ENCODE results near the gene RAB17.
A peak's percentile ranks its signal among the peaks of the same experiment; 100 is the strongest.
"Not testable (repeated sequence)": the region's sequence is repeated elsewhere in the genome, so short reads cannot be mapped to it uniquely, and the experiment has no call there.

RAB17 gene

GRCh38 chr2:237623428-237624403, 33.2 kb upstream of the RAB17 start:
- DNase-seq, result no peak

GRCh38 chr2:237618449-237618848, 27.9 kb upstream of the RAB17 start:
- no peak for DNase-seq

DNA sequence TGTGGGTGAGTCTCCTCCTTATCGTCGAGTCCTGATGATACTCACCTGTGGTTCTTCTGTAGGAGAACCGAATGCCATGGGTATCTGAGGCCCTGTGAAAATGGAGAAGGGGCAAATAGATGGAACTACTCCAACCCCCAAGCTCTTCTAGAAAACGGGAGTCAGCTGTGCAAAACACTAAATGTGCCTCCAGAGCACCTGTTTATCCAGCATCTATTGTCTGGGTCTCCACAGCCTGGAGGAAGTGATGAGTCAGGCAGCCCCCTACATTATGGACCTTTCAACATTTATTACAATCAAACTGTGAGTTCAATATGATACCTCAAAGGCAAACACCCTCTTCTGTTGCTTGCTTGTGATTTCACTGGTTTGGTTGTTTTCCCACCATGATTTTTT, 27.1 kb upstream of the RAB17 start:
- no peak for DNase-seq

DNA sequence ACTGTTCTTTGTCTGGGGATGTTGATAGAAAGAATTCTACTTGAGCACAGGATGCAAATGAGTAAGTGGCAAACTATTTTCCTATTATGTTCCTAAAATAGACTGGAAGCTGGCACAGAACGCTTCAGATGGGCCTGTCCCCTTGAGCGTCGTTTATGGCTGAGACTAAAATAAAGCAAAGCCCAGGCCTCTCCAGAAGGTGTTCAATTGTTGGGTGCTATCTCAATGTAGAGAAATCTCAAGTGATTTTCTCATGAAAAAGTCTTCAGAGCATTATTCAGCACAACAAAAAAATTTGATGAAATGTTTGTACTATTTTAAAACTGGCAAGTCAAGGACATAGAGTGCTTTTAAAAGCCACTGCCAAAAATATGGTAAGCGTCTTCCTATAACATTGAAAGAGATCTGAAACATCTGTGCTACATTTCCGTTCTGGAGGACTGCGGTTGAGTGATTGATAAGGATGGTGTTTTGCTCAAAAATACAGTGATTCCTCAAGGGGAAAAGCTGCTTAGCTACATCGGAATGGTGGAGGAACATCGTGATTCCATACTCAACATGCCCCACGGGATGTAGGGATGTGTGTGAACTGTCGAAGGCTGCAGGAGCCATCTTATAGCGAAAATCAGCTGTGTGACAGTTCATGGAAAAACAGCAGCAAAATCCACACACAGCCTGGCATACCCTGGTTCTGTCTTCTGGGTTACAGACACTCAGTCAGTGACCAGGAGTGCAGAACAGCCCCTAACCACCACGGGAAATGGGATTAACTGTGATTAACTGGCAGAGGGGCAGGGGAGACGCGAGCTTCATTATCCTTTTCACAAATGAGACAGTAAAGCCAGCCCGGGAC, 26.4 kb upstream of the RAB17 start:
- no peak for DNase-seq

- DNase-seq, result no peak
Observed at GRCh38 chr2:237616373-237616733, 25.8 kb upstream of the RAB17 start.

DNA sequence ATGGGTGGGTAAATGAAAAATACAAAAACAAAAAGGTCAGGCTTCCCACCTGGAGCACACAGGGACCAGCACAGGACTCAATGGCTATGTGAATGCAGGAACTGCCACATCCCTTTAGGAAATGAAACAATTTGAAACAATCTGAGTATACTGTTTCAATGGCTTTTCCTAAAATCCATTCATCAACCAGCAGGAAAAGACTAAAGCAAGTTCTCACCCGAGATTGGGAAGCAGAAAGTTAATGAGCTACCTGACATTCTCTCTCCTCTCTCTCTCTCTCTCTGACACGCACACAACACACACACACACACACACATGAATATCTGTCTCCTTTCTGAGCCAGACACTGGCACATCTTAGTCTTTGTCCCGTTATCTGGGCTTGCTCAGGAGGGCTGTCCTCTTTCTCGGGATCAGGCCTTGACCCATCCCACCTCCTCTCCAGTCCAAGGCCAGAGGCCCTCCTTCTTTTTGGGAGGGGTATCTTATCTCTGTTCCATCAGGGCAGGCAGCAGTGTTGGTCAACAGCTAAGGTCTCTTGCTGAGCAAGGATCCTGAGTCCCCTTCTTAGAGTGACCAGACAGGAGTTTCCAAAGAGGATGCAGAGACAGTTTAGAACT, 25.2 kb upstream of the RAB17 start:
- no peak for DNase-seq

GRCh38 chr2:237614151-237614720, 23.7 kb upstream of the RAB17 start:
- DNase-seq, result no peak

GRCh38 chr2:237613679-237614078, 23.1 kb upstream of the RAB17 start:
- no peak for DNase-seq

- no peak for DNase-seq
Observed at GRCh38 chr2:237612527-237613357, 22.2 kb upstream of the RAB17 start.

DNA sequence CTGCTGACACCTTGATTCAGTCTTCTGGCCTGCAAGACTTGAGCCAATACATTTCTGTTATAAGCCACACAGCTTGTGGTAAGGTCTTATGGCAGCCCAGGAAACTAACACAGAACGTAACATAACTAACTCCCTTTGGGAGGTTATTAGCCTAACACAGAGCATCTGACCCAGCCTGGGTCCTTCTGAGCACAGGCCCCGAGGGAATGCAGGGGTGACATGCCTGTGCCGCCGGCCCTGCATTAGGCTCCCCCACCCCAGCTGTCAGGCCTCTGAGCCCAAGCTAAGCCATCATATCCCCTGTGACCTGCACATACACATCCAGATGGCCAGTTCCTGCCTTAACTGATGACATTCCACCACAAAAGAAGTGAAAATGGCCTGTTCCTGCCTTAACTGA, 16.0 kb upstream of the RAB17 start:
- not testable (repeated sequence) for DNase-seq

DNA sequence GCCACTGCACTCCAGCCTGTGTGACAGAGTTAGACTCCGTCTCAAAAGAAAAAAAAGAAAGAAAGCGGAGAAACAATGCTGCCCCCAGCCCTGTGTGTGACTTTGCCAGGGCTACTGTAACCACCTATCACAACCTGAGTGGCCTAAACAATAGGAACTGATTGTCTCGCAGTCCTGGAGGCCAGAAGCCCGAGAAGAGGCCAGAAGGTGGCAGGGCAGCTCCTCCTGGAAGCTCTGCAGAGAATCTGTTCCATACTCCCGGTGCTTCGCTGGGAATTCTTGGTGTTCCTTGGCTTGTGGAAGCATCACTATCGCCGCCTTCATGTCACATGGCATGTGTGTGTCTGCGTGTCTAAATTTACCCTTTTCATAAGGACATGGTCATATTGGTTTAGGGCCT, 14.4 kb upstream of the RAB17 start:
- DNase-seq, result no peak

- no peak for DNase-seq
Observed at GRCh38 chr2:237604391-237604790, 13.9 kb upstream of the RAB17 start.

DNA sequence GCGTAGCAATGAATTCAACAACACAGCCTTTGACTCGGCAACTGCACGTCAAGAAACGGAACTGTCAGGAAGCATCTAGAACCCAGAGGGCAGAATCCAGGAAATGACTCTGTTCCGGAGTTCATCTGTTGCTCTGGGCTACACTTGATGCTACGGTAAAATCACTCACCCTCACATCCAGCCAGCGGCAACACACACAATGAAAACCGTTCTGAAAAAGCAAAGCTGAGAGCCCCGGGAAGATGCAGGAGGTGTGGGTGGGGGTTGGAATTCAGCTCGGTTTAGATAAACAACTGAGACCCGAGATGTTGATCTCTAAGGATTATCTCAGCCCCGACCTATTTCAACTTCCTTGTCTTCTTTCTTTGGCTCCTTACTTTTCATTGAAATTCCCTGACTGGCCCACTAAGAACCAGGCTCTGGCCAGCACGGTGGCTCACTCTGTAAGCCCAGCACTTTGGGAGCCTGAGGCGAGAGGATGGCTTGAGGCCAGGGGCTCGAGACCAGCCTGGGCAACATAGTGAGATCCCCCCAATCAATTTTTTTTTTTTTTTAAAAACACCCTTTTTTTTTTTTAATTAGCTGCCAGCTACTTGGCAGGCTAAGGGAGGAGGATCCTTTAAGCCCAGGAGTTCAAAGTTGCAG, 13.3 kb upstream of the RAB17 start:
- peak; percentile 48 for DNase-seq

DNA sequence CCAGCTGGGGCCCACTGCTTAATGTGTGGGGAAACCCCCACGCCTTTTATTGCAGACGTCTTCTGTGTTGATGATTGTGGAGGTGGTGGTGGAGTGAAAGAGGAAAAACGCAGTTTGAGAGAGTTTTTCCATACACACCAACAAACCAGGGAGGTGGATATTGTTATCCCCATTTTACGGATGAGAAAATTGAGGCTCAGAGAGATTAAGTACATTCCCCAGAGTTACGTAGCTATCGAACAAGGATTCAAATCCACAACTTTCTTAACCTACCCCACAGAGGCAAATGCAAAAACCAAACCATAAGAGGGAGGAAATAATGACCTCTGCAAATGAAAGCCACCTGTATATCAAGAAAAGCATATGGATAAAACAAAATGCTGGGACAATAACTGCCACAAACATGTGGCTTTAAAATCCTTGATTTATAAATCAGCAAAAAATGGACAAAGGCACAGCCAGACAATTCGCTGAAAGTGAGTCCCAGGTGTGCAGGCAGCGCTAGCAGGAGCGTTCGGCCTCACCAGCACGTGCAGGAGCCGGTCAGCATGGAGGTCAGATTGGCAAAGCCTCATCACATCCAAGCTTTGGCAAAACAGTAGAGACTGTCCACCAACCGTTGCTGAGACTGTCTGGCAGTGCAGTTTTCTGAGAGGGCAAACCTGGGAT, 12.6 kb upstream of the RAB17 start:
- no peak for DNase-seq

DNA sequence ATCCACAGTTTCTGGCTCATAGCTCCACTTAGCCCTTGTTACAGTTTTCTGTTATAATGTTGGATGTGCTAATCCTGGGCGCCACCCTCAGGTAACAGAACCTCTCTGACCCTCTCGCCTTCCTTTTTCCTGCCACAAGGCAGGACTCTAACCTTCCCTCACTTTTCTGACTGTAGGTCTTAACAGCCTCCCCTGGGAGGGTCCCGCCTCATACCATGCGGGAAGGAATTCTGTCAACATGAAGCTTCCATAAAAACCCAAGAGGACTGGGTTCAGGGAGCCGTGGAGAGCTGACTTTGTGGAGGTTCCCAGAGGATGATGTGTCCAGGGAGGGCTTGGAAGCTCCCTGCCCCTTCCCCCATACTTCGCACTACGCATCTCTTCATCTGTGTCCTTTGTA, 11.9 kb upstream of the RAB17 start:
- DNase-seq, result no peak

DNA sequence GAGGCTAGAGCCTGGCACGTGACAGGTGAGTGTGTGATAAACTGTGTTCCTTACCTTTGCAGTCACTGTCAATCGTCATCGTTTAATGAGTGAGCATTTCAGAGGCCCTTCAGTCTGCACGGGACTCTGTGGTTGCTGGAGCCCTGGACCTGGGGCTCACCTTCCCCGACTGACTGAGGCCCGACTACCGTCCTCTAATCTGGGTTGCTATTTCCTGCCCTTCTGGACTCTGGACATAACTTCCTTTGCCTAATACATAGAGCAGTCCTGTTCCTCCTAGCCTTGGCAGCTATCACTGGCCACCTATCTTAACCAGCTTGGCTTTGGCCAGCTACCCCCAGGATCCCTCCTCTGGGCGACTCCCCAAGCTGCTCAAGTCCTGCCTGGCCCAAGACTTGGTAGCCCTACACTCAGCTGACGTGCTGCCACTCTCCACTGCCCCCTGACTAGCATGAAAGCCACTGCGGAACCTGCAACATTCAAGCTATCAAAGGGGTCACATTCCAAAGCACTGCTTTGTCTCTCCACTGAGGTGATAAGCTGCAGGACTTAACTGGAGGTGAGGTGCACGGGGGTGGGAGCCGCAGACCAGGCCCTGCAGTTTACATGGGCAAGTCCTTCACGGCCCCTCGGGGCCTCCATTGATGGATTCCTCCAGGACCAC, 11.1 kb upstream of the RAB17 start:
- DNase-seq, result no peak

DNA sequence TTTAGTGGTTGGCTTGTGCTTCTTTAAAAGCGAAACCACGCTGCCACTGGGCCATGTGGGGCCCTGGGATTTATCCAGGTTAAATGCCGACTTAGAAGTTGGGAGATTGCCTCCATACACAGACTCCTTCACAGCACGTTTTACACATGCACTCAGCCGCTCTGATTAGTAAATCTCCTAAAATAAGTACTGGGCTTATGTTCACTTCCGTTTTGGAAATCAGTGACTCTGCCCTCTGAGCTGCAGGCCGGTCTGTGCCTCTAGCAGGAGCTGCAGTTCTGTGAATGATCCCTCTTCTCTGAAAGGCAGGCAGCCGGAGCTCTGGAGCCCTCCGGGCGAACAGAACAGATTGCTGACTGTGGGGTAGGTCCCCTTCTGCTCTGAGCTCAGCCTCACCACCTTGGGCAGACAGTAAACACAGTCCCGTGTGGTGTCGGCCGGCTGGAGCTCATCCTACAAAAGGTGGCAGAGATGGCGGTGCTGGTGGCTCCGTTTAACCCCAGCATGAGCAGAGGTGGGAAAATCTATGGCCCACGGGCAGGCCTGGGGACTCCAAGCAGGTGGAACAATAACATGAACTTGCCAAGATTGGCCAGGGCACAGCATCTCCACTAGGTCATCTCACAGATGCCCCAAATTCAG, 9.8 kb upstream of the RAB17 start:
- DNase-seq, result no peak

DNA sequence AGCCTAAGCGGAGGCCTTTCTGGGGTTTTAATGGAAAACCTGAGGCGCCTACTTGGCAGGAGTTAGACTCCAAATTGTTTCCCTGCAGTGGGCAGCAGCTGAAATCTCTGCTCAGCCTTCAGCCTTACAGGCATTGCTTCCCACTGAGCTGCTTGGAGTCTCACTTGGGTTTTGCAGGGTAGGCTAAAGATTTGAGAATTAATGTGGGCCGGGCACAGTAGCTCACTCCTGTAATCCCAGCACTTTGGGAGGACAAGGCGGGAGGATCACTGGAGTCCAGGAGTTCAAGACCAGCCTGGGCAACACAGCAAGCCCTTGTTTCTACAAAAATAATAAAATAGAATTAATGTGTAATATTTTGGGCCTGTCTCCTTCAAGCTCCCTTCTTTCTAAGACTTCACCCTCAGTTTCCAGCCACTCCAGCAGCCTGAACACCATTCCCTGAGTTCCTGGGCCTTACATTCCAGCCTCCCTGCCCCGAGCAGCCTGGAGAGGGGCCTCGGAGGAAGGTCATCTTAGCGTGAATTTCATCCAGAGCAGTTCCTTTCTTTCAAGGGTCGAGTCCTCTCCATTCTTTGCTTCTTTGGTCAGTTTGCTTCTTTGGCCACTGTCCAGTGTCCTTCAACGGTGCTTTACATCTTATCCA, 9.1 kb upstream of the RAB17 start:
- no peak for DNase-seq

- no peak for DNase-seq
Observed at GRCh38 chr2:237598468-237599208, 8.1 kb upstream of the RAB17 start.

Data from stimulated activated CD4-positive, alpha-beta T cell treated with anti-CD3 and anti-CD28 coated beads, Interleukin-4, amount 100 ng/mL, for 24 hours (primary cell).